GM21737 (cell line): ENCODE measurements around the gene PTPRG.

ENCODE experiments used
- ATAC-seq: cut with Tn5 transposase; IDR thresholded peaks from one replicate; pipeline ENCODE4 v1.9.1; 2021; ENCODE audit warnings: mild to moderate bottlenecking, moderate library complexity; ENCODE audit not compliant: unreplicated experiment

PTPRG gene

GRCh38 chr3:62159709-62160092, 598.3 kb downstream of the PTPRG start:
- ATAC-seq = no peak

DNA sequence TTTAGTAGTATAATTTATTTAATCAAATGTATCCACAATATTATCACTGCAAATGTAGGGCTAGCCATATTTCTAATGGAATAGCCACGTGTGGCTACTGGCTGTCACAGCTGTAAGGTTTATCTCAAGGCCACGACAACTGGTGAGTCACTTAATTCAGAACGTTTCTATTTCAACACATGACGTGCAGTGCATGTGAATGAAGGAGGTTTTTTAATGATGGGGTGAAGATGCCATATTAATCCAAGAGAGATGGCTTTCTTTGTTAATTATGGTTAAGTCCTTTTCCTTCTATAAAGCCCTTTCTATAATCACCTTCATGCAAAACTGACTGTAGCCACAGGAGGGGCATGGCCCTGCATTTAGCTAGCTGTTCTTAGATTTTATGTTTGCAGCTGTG, 600.0 kb downstream of the PTPRG start:
- ATAC-seq = no peak

- ATAC-seq = no peak
These were observed 602.8 kb downstream of the PTPRG start for GRCh38 chr3:62164196-62164595.

DNA sequence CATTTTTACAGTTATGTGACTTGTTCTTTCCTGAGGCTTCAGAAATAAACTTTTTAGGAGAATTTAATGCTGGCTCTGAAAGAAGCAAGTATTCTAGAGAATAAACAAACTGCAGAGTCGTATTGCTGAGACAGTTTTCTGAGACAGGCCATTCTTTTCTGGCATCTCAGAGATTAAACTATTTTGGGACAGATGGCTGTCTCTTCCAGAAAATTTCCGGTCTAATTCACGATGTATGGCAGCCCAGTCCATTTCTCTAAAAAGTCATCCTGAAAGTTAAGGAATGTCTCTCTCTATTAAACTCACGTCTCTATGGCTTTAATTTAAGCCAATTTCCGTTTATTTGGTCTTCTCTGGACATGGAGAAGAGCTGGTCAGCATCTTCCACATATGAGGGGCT, 603.4 kb downstream of the PTPRG start:
- ATAC-seq = no peak

DNA sequence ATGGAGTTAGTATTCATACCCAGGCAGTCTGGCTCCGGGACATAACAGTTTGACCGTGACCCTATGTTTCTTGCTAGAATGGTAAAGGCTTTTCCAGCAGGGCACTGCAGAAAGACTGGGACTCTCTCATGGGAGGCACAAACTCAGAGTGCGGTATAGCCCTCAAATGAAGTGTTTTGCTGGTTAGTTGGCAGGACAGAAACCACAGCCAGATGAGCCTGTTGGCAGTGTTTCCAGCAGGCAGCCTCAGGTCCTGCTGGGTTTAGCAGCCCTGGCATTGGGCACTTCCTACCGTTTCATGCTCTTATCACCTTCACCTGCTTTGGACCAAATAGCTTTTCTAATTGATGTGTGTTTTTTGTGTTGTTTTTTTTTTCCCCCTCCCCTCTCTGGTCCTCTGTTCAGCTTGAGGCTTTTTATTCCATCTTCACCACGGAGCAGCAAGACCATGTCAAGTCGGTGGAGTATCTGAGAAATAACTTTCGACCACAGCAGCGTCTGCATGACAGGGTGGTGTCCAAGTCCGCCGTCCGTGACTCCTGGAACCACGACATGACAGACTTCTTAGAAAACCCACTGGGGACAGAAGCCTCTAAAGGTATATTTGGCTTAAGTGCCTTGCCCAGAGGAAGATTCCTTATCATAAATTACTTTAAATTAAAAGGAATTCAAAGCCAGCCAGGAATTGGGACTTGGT, 606.3 kb downstream of the PTPRG start:
- ATAC-seq = no peak

- no peak for ATAC-seq
These were observed 607.0 kb downstream of the PTPRG start for GRCh38 chr3:62168356-62168755.

DNA sequence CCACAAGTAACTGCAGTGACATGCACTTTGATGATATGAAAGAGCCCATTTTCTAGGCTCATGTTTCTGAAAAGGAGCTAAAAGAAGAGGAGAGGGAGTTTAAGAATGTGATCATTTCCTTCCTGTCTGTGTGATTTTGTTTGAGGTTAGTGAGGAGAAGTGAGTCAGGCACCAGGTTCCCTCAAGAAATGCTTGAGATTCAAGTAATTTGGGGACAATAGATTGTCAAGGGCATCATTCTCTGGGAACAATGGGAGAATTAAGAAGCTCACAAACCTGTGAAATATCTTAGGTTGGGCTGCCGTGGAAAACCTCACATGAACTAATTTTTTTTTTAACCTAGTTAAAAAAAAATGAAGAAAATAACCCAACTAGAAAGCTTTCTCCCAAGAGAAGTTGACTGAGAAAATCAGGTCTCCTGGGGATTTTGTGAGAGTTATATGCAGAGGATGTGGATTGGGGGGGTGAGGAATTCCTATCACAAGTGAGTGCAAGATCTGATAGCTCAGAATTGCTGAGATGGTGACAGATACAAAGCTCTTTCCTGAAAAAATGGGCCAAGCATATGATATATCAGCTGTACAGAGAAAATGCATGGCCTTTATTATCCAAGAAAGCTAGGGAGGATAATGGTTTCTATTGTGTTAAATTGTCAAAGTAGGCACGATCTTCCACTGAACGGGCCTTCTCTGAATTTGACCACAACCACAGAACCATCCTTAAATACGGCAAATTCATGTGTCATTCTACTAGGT, 608.7 kb downstream of the PTPRG start:
- ATAC-seq = no peak

DNA sequence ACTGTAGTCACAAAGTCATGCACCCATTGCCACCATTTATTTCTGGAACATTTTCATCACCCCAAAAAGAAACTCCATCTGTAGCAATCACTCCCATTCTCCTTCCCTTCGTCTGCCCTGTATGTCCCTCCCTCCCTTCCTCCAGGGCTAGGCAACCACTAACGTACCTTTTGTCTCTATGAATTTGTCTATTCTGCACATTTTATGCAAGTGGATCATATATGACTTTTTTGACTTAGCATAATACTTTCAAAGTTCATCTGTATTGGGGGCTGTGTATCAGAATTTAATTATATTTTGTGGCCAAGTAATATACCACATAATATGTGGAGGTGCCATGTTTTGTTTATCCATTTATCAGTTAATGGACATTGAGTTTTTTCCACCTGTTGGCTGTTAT, 610.4 kb downstream of the PTPRG start:
- ATAC-seq = no peak

- no peak for ATAC-seq
These were observed 610.8 kb downstream of the PTPRG start for GRCh38 chr3:62172199-62172598.

GRCh38 chr3:62173939-62174515, 612.7 kb downstream of the PTPRG start:
- no peak for ATAC-seq

DNA sequence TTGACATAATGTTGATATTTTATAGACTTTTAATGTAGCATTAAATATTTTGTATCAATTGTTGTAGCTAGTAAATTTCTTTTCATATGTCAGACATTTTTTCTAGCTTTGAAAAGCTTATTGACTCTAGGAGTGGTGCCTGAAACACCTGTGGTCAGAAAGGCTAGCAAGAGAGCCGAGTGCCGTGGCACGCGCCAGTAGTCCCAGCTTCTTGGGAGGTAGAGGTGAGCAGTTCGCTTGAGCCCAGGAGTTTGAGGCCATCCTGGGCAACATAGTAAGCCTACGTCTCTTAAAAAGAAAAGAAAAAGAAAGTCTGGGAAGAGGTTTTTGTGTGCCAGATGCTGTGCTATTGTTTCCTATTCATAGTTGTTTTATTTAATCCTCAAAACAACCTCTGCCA, 613.8 kb downstream of the PTPRG start:
- no peak for ATAC-seq

DNA sequence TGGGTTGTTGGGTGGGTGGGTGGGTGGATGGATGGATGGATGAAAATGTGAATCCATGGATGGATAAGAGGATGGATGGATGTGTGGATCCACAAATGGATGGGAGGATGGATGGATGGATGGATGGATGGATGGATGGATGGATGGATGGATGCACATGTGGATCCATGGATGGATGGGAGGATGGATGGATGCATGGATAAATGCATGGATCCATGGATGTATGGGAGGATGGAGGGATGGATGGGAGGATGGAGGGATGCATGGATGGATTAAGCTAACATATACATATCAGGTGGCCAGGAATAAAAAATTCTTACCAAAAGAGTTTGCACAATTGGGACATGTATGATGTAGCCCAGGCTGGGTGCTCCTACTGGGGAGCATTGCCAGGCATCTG, 616.7 kb downstream of the PTPRG start:
- ATAC-seq = no peak

GRCh38 chr3:62178739-62179600, 617.6 kb downstream of the PTPRG start:
- ATAC-seq = no peak

DNA sequence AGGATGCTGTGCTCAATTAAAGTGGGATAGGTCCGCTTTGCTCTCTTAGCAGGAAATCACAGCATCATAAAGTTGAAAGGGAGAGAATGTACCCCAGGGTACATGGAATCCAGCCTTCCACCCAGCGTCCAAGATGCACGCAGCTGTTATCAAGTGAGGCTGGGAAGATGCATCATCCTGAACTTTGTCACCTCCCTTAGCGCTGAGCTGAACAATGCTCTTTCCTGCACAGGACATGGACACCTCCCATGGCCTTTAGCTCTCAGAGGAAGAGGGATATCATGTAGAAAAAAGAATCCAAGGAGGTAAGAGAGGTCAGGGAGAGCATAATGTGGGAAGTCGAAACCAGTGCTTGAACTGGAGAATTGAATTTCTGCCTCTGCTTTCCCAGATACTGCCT, 619.1 kb downstream of the PTPRG start:
- ATAC-seq = no peak

DNA sequence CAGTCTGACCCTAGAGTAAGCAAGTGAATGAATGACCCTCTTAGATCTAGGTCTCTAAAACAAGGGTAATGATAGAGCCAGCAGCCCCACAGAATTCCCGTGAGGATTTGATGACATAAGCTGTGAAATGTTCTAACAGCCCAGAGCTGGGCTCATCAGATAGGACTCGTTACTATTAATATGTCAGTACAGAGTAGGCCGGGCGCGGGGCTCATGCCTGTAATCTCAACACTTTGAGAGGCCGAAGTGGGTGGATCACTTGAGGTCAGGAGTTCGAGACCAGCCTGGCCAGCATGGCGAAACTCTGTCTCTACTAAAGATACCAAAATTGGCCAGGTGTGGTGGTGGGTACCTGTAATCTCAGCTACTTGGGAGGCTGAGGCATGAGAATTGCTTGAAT, 621.7 kb downstream of the PTPRG start:
- no peak for ATAC-seq

GRCh38 chr3:62183969-62184368, 622.6 kb downstream of the PTPRG start:
- ATAC-seq = no peak

DNA sequence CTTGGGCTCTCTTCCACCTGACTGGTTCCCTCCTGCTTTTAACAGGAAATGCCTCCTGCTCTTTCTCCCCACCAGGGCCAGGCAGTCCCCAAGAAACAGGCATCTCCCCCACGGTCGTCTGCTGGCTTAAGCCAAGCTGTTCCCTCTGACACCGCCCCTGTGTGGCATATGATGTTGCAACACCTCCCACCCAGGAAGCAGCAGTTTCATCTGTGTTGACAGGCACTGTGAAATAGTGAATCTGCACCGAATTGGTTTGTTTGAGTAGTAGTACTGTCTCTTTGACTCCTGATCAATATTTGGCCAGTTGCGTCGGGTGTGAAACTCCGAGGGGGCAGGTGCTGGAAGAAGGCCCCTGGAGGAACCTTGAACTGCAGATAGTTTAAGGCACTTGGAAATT, 623.2 kb downstream of the PTPRG start:
- no peak for ATAC-seq

- ATAC-seq = no peak
These were observed 625.7 kb downstream of the PTPRG start for GRCh38 chr3:62187022-62187431.

- ATAC-seq = peak; percentile 73
These were observed 627.5 kb downstream of the PTPRG start for GRCh38 chr3:62188681-62189375.

DNA sequence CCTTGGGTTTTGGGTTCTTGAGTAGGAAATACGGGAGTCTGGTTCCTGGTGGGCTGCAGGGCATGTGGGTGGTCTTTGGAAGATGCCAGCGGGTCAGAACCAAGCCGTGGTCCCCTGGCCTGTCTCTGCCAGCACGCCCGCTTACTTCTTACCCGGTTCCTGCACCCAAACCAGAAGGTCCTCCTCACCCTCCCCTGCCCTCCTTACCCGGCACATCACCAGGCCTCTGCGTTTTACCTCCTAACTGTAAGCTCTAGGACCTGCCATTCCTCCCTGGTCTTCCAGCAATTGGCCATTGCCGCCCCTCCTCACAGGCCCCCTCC, 628.0 kb downstream of the PTPRG start:
- ATAC-seq = no peak

- ATAC-seq = no peak
These were observed 631.5 kb downstream of the PTPRG start for GRCh38 chr3:62192891-62193290.
